NOMO-1 treated with DMSO at 0.1 percent for 48 hours (cell line): ENCODE data around the gene KHSRP.

ENCODE experiments used
- DNase-seq: peaks from one replicate; lab custom pipeline; 2025; ENCODE audit not compliant: unreplicated experiment; lab: John Stamatoyannopoulos, UW

KHSRP gene, protein sequence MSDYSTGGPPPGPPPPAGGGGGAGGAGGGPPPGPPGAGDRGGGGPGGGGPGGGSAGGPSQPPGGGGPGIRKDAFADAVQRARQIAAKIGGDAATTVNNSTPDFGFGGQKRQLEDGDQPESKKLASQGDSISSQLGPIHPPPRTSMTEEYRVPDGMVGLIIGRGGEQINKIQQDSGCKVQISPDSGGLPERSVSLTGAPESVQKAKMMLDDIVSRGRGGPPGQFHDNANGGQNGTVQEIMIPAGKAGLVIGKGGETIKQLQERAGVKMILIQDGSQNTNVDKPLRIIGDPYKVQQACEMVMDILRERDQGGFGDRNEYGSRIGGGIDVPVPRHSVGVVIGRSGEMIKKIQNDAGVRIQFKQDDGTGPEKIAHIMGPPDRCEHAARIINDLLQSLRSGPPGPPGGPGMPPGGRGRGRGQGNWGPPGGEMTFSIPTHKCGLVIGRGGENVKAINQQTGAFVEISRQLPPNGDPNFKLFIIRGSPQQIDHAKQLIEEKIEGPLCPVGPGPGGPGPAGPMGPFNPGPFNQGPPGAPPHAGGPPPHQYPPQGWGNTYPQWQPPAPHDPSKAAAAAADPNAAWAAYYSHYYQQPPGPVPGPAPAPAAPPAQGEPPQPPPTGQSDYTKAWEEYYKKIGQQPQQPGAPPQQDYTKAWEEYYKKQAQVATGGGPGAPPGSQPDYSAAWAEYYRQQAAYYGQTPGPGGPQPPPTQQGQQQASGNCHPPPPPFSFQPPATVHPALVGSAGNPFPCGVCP

DNA sequence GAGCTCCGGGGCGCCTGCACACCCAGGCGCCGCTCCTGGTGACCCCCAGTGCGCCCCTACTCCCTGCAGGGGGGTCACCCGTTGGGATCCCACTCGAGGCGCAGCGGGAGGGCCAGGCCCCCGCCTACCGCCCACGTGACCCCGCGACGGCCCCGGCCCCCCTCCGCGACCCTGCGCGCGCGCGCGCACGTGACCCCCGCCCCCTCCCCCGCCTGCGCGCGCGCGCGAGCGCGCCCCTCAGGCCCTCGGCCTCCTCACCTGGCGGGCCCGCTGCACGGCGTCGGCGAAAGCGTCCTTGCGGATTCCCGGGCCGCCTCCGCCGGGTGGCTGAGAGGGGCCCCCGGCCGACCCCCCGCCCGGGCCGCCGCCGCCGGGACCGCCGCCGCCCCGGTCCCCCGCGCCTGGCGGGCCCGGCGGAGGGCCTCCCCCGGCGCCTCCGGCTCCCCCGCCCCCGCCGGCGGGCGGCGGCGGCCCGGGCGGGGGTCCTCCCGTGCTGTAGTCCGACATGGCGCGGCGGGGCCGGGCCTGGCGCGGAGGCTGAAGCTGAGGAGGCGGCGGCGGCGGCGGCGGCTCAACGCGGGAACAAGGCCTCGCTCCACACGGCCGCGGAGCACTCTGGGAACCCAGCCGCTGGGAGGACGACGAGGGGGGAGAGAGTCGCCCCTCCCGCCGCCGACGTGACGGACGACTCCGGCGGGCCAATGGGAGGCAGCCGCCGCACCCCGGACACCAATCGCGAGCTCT is at the start of gene KHSRP:
KHSRP (minus strand) TSS at position 617 of the 744 bp plus-strand sequence; CDS start at position 507, 110 bp downstream.
- no peak for DNase-seq

DNA sequence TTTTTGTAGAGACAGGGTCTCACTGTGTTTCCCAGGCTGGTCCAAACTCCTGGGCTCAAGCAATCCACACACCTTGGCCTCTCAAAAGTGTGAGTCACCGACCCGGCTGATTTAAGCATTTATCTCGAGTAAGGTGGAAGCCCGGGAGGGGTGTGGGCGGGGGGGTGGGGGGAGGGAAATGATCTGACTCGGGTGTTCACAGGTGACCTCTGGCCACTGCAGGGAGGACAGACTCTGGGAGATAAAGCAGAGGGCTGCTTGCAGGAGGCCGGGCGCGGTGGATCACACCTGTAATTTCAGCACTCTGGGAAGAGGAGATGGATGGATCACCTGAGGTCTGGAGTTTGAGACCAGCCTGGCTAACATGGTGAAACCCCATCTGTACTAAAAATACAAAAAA is 49.0 kb upstream of the KHSRP start:
- DNase-seq, result no peak

DNA sequence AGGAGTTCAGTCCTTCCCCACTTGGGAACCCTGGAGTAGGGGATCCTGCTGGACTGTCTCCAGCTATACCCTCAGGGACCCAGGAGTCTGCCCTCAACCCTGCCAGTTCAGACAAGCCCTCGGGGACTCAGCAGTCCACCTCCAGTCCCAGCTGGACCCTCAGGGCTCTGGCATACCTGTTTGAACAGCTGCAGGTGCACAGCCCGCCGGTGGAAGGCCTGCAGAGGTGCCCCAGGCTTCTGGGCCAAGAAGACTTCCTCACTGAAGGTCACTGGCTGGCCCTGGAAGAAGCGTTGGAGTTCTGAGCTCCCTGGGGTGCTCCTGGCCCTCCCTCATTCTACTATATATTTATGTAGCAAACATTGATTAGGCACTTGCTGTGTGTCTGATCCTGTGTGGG is 48.1 kb upstream of the KHSRP start:
- no peak for DNase-seq

DNA sequence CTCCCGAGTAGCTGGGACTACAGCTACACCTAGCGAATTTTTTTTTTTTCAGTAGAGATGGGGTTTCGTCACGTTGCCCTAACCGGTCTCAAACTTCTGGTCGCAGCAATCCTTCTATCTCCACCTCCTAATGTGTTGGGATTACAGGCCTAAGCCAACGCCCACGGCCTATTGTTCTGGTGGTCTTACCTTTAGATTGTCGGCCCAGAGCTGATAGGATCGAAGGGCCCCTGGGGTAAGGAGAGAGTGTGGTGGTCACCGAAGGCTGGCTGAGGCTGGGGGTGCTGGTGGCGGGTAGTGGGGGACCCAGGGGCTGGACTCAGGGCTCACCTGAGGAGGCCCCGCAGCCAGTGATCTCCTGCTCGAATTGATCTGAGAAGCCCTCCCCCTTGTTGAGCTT is 46.5 kb upstream of the KHSRP start:
- DNase-seq, result no peak

GRCh38 chr19:6470173-6470572 is 45.6 kb upstream of the KHSRP start:
- DNase-seq, result no peak

- no peak for DNase-seq
Observed at GRCh38 chr19:6467384-6467783, 42.8 kb upstream of the KHSRP start.

- DNase-seq, result no peak
Observed at GRCh38 chr19:6466526-6467248, 42.1 kb upstream of the KHSRP start.

DNA sequence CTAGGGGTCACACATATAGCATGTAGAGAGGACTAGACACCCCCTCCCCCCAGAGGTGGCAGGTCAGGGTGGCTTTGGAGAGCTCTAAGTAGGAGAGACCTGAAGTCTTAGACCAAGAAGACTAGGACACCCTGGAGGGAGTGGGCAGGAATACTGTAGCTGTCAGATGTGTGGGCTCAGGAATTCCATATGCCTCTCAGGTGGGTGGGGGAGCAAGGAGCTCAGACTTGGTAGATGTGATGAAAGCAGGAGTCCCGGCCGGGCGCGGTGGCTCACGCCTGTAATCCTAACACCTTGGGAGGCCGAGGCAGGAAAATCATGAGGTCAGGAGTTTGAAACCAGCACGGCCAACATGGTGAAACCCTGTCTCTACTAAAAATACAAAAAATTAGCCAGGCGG is 41.1 kb upstream of the KHSRP start:
- no peak for DNase-seq

- DNase-seq, result no peak
Observed at GRCh38 chr19:6465006-6465405, 40.4 kb upstream of the KHSRP start.

DNA sequence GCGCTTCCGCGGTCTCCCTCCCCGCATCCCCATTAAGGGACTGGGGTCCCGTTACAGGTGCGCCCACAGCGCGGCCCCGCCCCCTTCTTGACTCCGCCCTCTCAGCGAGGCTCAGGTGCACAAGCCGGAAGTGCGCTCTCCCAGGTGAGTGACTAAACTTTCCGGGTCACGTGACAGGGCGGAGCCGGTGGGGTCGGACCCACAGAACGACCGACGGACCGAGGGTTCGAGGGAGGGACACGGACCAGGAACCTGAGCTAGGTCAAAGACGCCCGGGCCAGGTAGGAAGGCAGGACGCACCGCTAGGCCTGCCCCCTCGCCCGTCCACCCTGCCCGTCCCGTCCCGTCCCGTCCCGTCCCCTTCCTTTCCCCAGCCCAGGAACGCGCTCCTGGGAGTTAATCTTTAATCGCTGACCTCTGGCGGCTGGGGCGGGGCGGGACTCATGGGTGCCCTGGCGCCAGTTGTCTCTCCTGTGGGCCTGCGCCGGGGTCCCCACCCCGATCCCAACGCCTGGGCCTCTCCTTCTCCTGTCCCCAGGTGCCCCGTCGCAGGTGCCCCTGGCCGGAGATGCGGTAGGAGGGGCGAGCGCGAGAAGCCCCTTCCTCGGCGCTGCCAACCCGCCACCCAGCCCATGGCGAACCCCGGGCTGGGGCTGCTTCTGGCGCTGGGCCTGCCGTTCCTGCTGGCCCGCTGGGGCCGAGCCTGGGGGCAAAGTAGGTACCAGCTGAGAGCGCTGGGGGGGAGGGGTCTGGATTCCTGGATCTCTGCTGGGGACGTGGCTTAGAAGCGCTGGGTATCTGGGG is 39.7 kb upstream of the KHSRP start, which contains the start of gene CRB3:
CRB3 (plus strand) TSS at position 202 of the 804 bp plus-strand sequence; CDS start at position 633, 431 bp downstream.
- DNase-seq, result no peak

DNA sequence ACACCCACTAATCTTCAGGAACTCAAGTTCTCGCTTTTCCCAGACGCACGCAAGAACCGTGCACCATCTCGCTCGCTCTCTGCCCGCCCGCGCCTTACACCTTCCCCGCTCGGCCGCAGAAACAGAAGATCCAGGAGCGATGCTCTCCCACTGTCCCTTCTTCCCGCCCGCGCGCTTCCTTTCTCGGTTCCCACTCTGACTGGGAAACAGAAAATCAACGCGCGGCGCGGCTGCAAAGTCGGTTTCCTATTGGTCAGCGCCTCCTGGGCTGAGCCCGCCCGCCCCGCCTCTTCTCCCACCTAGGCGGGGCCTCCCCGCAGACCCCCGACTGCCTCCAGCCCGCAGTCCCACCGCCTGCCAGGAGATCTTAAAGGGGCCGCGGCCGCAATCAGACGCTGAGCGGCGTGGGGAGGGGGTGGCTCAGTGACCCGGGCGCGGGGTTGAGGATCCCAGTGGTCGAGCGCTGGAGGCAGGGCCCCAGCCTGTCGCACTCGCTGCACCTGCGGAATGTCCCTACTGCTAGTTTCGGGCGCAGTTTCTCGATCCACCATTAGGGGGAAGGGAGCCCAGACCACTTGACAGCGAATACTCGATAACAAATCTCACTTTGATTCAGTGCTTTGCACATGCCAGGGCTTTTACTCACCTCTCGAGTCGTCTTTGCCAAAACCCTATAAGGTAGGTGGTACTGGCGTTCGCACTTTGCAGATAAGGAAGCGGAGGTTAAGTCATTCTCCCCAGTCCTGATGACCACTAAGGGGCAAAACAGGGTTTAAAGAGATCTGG is 35.7 kb upstream of the KHSRP start:
- peak; percentile 99 for DNase-seq

GRCh38 chr19:6459262-6460098 is 34.9 kb upstream of the KHSRP start, which contains the start of gene SLC25A23:
Gene SLC25A23, minus strand, starts transcription at chr19:6459792. Its CDS starts 164 bp downstream, at chr19:6459628.
- peak; percentile 53 for DNase-seq

DNA sequence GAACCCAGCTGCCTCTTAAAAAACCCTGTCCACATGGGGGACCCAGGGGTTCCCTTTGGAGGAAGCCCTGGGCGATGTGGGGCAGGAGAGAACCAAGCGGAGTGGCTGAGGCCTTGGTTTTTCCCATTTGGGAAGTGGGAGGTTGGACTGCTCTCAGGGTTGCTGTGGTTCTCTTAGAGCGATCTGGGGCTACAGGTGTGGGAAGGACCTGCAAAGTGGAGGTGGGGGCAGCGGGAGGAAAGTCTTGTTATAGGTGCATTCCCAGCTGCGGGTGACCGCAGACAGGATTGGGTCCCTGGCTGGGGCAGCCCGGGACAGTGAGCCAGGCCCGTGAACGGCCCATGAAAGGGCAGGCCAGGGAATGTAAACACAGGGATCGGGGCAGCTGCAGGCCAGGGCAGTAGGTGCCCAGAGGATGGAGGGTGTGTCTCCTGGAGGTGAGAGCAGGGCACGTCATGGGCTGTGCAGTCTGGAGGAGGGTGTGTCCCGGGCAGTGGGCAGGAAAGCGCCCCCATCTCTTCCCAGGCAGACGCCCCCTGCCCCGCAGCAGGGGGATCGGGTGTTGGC is 34.2 kb upstream of the KHSRP start:
- no peak for DNase-seq

DNA sequence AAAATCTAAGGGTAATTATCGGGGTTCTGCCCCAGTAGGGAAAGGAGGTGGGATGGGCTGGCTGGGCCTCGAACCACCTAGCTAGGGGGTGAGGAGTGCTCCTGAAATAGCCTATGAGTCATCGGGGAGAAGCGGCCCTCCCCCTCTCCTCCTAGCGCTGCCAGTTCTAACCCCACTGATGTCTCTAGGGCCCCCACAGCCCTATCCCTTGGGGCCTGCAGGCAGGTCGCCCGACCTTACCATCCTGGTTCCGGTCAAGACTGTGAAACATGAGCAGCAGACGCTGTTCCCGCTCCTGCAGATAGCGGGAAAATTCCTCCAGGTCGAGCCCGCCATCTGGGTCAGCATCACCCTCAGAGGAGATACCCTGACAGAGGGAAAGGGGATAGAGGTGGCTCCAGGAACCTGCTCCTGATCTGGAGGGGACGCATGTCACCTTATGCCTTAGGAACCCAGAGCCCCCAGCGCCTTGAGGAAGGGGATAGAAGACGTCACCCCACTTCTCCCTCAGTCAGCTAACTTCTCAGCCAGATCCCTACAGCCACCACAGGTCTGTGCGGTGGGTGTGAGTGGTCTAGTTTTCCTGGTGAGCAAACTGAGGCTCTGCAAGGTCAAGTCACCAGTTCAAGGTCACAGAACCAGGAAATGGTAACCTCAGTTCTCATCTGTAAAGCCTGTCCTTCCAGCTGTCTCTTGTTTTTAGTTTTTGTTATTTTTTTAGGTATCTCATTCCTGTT is 33.5 kb upstream of the KHSRP start:
- no peak for DNase-seq

DNA sequence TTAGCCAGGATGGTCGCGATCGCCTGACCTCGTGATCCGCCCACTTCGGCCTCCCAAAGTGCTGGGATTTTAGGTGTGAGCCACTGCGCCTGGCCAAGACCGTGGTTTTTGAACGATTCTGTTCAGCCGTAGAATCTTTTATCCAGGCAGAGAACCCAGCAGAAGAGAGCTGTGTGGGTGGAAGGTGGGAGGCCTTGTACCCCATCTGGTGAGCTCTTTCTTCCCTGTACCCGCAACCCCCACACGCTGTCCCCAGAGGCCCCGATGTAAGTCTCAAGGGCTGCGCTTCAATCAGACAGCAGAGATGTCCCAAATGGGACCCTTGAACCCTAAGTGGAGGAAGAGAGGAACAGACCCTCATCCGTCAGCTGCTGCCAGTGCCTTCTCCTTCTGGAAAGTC is 31.3 kb upstream of the KHSRP start:
- no peak for DNase-seq

DNA sequence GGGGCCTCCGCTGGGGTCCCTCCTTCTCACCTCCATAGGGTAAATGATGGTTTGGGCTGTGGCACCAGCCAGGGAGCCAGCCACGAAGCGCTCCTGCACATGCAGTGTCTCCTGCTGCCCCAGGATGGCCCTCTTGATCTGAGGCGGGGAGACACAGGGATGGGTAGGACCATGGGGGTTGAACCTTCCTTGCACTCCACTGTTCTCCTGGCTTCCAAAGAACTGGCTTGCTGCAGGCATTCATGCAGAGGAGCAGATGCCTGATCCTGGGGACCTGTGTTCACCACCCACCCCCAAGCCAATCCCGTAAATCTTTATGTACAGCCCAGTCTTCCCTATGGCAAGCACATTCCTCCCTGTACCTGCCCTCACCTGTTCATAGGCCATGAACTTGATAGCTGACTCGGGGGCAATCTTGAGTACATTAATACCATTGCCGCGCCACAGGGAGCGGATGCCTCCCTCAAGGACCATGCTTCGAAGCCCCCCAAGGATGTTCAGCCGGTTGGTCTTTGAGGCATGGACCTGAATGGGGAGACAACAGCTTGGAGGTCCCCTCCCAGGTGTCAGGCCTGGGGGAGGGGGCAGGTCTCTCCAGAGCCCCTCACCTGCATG is 29.4 kb upstream of the KHSRP start:
- no peak for DNase-seq

- no peak for DNase-seq
Observed at GRCh38 chr19:6452899-6453298, 28.3 kb upstream of the KHSRP start.
